Stimulated activated CD4-positive, alpha-beta T cell treated with anti-CD3 and anti-CD28 coated beads, Interleukin-15, amount 100 ng/mL, for 24 hours (primary cell): ENCODE data around the gene ASF1A.
A peak's percentile ranks its signal among the peaks of the same experiment; 100 is the strongest.

Experiments
- DNase-seq: peaks from one replicate; pipeline ENCODE4 v3.0.0-alpha.2; 2020

Gene ASF1A

GRCh38 chr6:118917546-118918328 is 23.8 kb downstream of the ASF1A start:
- DNase-seq: no peak

- DNase-seq: no peak
Observed at GRCh38 chr6:118918329-118918725, 24.4 kb downstream of the ASF1A start.

DNA sequence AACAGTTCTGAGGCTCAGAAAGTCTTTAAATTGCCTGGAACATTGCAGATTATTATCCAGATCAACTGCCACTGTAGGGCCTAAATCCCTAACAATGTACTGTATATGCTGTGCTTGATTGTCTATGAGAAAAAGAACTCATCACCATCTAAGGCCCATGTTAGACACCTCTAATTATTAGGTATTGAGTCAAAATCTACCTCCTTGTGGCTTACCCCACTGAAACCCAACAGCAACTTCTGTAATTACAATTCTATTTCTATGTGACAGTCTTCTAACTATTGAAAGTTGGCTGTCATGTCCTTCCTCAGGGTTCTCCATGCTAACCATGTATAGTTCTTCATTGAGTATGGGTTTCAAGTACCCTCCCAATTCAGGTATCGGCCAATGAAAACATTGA is 27.1 kb downstream of the ASF1A start:
- no peak for DNase-seq

DNA sequence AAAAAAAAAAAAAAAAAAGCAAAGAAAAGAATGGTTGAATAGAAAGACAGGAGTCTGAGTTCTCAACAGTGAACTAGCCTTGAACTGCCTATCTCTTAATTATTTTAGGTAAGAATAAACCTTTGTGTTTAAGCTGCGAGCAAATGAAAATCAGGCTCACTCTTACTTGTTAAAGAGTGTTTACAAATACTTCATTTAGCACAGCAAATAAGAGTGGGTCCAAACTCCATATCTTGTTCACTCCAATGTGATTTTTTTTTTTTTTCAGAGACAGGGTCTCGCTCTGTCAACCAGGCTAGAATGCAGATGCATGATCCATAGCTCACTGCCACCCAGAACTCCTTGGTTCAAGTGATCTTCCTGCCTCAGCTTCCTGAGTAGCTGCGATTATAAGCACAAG is 29.1 kb downstream of the ASF1A start:
- no peak for DNase-seq

- no peak for DNase-seq
Observed at GRCh38 chr6:118930680-118931079, 36.7 kb downstream of the ASF1A start.

- DNase-seq: no peak
Observed at GRCh38 chr6:118931436-118931835, 37.5 kb downstream of the ASF1A start.

- DNase-seq: no peak
Observed at GRCh38 chr6:118932421-118932820, 38.5 kb downstream of the ASF1A start.

- no peak for DNase-seq
Observed at GRCh38 chr6:118933855-118934460, 40.0 kb downstream of the ASF1A start.

GRCh38 chr6:118934461-118935330 is 40.7 kb downstream of the ASF1A start, which contains the start of gene MCM9:
TSS of gene MCM9 (minus strand) at chr6:118935159. CDS start at chr6:118931723, 3,436 bp downstream.
- DNase-seq: peak; percentile 93

GRCh38 chr6:118935331-118935668 is 41.3 kb downstream of the ASF1A start:
- no peak for DNase-seq

GRCh38 chr6:118935978-118936703 is 42.2 kb downstream of the ASF1A start:
- DNase-seq: no peak

GRCh38 chr6:118939683-118940082 is 45.7 kb downstream of the ASF1A start:
- no peak for DNase-seq

DNA sequence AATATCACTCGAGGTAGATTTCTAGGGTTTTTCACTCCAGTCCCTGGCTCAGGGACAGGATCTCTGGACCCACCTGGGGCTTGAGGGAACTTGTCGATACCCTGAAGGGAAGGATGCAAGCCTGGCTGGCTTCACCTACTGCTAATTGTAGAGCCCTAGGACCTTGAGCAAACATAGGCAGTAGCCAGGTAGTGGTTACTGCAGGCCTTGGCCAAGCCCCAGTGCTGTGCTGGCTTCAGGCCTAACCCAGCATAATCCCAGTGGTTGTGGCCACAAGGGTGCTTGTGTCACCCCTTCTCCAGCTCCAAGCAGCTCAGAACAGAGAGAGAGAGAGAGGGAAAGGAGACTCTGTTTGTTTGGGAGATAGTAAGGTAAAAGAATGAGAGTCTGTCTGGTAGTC is 46.8 kb downstream of the ASF1A start:
- DNase-seq: no peak

- no peak for DNase-seq
Observed at GRCh38 chr6:118945217-118945616, 51.3 kb downstream of the ASF1A start.

- no peak for DNase-seq
Observed at GRCh38 chr6:118952683-118953082, 58.7 kb downstream of the ASF1A start.

GRCh38 chr6:118953391-118953790 is 59.4 kb downstream of the ASF1A start:
- DNase-seq: no peak
